Activated T-helper 9 cell treated with anti-CD3 and anti-CD28 coated beads, Interleukin-2, amount 50 U/mL, for 16 hours (primary cell): Measurements from ENCODE around the gene ETFRF1.
A peak's percentile ranks its signal among the peaks of the same experiment; 100 is the strongest.

Experiments
- DNase-seq: peaks from one replicate; pipeline ENCODE4 v3.0.0-alpha.2; 2020; ENCODE audit warnings: low read depth

ETFRF1 gene

GRCh38 chr12:25213338-25213737 lies 18.3 kb downstream of the ETFRF1 start:
- DNase-seq, result no peak

- DNase-seq, result no peak
Measured at GRCh38 chr12:25236190-25236589, 41.2 kb downstream of the ETFRF1 start.

- no peak for DNase-seq
Measured at GRCh38 chr12:25236626-25237025, 41.6 kb downstream of the ETFRF1 start.

- no peak for DNase-seq
Measured at GRCh38 chr12:25241167-25242020, 46.4 kb downstream of the ETFRF1 start.

GRCh38 chr12:25242981-25243679 lies 48.1 kb downstream of the ETFRF1 start:
- no peak for DNase-seq

GRCh38 chr12:25243680-25243990 lies 48.6 kb downstream of the ETFRF1 start:
- no peak for DNase-seq

GRCh38 chr12:25245491-25245890 lies 50.5 kb downstream of the ETFRF1 start:
- no peak for DNase-seq

- DNase-seq, result no peak
Measured at GRCh38 chr12:25248137-25248536, 53.1 kb downstream of the ETFRF1 start.

- no peak for DNase-seq
Measured at GRCh38 chr12:25248732-25249131, 53.7 kb downstream of the ETFRF1 start.

GRCh38 chr12:25249931-25250738 lies 55.1 kb downstream of the ETFRF1 start:
- peak; percentile 33 for DNase-seq

- peak; percentile 84 for DNase-seq
Measured at GRCh38 chr12:25250744-25251730, 56.0 kb downstream of the ETFRF1 start, which contains the start of gene KRAS. KRAS (minus strand) TSS chr12:25250929.

GRCh38 chr12:25251769-25252168 lies 56.7 kb downstream of the ETFRF1 start:
- DNase-seq, result no peak

- DNase-seq, result no peak
Measured at GRCh38 chr12:25252946-25253345, 57.9 kb downstream of the ETFRF1 start.

- no peak for DNase-seq
Measured at GRCh38 chr12:25253371-25254068, 58.5 kb downstream of the ETFRF1 start.

GRCh38 chr12:25254271-25254880 lies 59.3 kb downstream of the ETFRF1 start:
- no peak for DNase-seq
